GM18867 (cell line): ENCODE results near the gene ROCK1.
"Not testable (repeated sequence)": the region's sequence is repeated elsewhere in the genome, so short reads cannot be mapped to it uniquely, and the experiment has no call there.

ENCODE experiments used
- ATAC-seq: cut with Tn5 transposase; IDR thresholded peaks from one replicate; pipeline ENCODE4 v1.9.1; 2021; ENCODE audit warnings: mild to moderate bottlenecking, moderate library complexity; ENCODE audit not compliant: unreplicated experiment

Gene ROCK1

GRCh38 chr18:21111346-21112139, at the start of gene ROCK1:
Gene ROCK1 (minus strand): TSS chr18:21111813. CDS start chr18:21110910, 903 bp downstream.
- ATAC-seq, result peak; percentile 92

- no peak for ATAC-seq
These were observed 43.8 kb upstream of the ROCK1 start for GRCh38 chr18:21155443-21155842.

DNA sequence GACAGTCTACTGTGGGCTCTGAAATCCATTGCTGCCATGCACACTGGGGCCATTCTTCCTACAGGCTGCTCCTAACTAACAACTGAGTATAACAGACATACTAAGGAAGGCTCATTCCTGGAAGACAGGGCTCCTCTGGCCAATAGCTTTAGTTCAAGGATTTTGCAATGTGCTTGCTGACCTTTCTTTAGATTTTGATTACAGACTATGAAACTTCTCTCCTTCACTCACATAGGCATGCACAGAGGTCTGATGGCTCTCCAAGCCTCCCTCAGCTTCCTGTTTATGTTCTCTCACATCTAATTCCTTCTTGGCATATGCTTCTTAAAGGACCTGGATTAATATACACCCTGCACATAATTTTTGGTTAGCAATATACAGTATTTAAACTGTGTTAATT, 34.4 kb upstream of the ROCK1 start:
- ATAC-seq, result no peak

DNA sequence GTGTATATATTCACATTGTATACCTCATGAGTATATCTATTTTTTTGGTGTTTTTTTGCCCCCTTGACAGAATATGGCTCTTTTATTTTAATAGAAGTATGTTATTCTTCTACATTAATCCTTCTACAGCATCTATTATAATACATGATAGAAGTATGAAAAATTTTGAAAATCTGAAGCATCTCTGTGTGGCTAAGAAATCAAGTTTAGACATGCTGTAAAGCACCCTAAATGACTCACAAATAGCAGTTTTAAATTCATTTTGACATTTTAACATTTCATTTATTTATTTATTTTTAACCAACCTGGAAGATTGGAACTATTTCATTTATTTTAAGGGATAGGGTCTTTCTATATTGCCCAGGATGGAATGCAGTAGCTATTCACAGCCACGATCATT, 33.8 kb upstream of the ROCK1 start:
- ATAC-seq, result no peak

- ATAC-seq, result no peak
These were observed 30.2 kb upstream of the ROCK1 start for GRCh38 chr18:21141668-21142422.

DNA sequence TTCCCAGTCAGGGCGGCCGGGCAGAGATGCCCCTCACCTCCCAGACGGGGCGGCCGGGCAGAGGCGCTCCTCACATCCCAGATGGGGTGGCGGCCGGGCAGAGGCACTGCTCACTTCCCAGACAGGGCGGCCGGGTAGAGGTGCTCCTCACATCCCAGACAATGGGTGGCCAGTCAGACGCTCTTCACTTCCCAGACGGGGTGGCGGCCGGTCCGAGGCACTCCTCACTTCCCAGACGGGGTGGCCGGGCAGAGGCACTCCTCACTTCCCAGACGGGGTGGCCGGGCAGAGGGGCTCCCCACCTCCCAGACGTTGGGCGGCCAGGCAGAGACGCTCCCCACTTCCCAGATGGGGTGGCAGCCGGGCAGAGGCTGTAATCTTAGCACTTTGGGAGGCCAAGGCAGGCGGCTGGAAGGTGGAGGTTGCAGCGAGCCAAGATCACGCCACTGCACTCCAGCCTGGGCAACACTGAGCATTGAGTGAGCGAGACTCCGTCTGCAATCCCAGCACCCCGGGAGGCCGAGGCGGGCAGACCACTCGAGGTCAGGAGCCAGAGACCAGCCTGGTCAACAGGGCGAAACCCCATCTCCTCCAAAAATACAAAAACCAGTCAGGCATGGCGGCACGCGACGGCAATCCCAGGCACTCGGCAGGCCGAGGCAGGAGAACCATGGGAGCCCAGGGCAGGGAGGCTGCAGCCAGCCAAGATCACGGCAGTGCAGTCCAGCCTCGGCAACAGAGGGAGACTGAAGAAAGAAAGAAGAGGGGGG, 26.3 kb upstream of the ROCK1 start:
- ATAC-seq, result not testable (repeated sequence)

GRCh38 chr18:21134895-21135294, 23.3 kb upstream of the ROCK1 start:
- no peak for ATAC-seq

DNA sequence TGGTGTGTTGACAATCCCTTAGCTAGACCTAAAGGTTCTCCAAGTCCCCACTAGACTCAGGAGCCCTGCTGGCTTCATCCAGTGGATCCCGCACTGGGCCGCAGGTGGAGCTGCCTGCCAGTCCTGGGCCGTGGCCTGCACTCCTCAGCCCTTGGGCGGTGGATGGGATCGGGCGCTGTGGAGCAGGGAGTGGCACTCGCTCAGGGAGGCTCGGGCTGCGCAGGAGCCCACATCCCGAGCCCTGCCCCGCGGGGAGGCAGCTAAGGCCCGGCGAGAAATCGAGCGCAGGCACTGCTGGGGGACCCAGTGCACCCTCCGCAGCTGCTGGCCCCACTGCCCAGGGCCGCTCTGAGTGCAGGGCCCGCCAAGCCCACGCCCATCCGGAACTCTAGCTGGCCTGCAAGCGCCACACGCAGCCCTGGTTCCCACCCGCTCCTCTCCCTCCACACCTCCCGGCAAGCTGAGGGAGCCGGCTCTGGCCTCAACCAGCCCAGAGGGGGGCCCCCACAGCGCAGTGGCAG, 20.8 kb upstream of the ROCK1 start:
- no peak for ATAC-seq

DNA sequence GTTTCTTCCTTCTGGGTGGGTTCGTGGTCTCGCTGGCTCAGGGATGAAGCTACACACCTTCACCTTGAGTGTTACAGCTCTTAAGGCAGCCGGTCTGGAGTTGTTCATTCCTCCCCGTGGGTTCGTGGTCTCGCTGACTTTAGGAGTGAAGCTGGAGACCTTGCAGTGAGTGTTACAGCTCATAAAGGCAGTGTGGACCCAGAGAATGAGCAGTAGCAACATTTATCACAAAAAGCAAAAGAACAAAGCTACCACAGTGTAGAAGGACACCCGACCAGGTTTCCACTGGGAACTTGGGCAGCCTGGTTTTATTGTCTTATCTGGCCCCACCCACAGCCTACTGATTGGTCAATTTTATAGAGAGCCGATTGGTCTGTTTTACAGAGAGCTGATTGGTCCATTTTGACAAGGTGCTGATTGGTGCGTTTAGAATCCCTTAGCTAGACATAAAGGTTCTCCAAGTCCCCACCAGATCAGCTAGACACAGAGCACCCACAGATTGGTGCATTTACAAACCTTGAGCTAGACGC, 20.1 kb upstream of the ROCK1 start:
- ATAC-seq, result no peak

GRCh38 chr18:21129566-21130216, 18.1 kb upstream of the ROCK1 start:
- ATAC-seq, result no peak

GRCh38 chr18:21123290-21123926, 11.8 kb upstream of the ROCK1 start:
- ATAC-seq, result no peak

- no peak for ATAC-seq
These were observed 7.2 kb upstream of the ROCK1 start for GRCh38 chr18:21118806-21119205.

DNA sequence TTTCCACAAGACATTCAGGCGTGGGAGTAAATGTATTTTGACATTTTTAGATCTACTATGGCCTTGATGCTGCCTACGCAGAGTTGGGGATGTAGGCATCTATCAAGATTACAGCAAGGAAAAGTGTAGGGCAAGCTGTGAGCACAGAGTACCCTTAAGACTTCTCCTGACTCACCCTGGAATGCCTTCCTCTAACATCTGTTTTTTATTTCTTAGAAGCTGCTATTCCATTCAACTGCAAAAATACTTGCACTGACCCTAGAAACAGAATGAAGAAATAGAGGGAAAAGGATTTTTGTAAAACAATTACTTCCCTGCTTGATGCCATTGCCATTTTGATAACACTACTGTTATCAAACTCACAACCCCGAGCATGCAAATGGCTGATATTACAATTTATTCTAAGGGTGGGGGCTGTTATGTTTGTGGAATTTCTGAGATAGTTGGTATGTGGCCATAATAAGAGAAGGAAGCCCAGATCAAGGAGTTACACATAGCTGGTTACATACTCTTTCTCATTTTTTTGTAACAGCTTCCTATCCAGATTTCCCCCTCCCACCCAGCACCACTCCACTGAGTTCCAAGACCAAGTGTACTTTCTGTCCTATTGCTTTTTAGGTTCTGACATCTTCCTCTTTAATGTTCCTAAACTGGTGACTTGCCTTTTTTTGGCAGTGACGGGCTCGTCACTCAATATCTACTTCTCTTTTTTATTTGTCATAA, 6.0 kb upstream of the ROCK1 start:
- no peak for ATAC-seq

- no peak for ATAC-seq
These were observed 4.2 kb upstream of the ROCK1 start for GRCh38 chr18:21115519-21116411.

GRCh38 chr18:21112543-21113105, 1.0 kb upstream of the ROCK1 start:
- ATAC-seq, result no peak

DNA sequence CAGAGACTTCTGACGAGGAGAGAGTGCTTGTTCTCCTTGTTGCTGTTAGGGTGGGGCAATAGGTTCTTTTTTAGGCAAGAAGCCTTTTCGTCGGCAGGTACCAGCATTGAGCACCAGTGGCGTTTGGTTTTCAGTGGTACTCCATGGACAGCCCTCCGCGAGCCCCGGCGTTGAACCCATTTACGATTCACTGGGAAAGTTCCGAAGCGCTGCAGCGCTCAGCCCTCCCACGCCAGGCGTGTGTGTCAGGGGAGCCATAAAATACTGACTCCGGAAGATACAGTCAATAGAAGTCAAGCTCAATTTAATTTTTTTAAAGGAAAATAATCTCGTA, 494 bp upstream of the ROCK1 start:
- no peak for ATAC-seq

DNA sequence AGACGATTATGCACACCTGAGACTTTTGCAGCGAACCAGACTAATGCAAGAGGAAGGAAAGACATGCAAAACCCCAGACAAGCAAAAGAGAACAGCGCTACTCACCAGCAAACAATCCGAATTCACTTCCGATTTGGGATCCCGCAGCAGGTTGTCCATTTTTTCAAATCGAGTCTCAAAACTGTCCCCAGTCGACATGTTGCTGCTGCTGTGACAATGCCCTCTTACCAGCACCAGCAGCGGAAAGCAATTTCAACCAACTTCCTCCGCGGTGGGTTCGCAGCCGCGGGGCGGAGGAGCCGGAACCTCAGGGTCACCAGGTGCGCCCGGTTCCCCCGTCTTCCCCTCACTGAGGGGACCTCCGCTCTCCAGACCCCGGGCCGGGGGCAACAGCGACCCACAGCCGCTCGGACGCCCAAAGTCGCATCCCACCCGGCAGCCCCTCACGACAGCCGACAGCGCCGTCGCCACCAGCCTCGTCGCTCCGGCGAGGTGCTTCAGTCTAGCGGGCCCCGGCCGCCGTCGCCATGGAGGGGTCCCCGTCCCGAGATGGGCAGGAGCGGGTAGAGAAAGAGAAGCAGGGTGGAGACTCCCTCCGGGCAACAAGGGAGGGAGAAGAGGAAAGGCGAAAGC, 784 bp downstream of the ROCK1 start:
- ATAC-seq, result peak; percentile 34
